ENCODE results near the gene RNF151.

GRCh38 chr16:1991948-1992703 lies 25.5 kb downstream of the RNF151 start:
- TF ChIP-seq CTCF (IDR thresholded peaks at IDR 0.05) (no peak), EZH2 (IDR thresholded peaks at IDR 0.05; ENCODE audit: borderline replicate concordance, insufficient read depth, low read depth, low read length, poor library complexity, severe bottlenecking) (no peak)

Data from B cell (primary cell).